ENCODE measurements around the gene UQCC5.

- TF ChIP-seq RAD21 (IDR thresholded peaks at IDR 0.05), result no peak
- no peak for TF ChIP-seq MAX (IDR thresholded peaks at IDR 0.05)
- TF ChIP-seq, protein P1, sequence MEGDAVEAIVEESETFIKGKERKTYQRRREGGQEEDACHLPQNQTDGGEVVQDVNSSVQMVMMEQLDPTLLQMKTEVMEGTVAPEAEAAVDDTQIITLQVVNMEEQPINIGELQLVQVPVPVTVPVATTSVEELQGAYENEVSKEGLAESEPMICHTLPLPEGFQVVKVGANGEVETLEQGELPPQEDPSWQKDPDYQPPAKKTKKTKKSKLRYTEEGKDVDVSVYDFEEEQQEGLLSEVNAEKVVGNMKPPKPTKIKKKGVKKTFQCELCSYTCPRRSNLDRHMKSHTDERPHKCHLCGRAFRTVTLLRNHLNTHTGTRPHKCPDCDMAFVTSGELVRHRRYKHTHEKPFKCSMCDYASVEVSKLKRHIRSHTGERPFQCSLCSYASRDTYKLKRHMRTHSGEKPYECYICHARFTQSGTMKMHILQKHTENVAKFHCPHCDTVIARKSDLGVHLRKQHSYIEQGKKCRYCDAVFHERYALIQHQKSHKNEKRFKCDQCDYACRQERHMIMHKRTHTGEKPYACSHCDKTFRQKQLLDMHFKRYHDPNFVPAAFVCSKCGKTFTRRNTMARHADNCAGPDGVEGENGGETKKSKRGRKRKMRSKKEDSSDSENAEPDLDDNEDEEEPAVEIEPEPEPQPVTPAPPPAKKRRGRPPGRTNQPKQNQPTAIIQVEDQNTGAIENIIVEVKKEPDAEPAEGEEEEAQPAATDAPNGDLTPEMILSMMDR (IDR thresholded peaks at IDR 0.05; ENCODE audit: low read depth, low read length, missing input control), result no peak
Measured at GRCh38 chr3:52504977-52505376, 31.4 kb upstream of the UQCC5 start.

All from liver (tissue), 3 donors.